GM12892 (cell line): ENCODE measurements around the gene EXOSC3.

Experiments
- POLR2AphosphoS5 ChIP-seq: IDR thresholded peaks from 2 replicates; pipeline ENCODE4 v1.6.1; 2011; ENCODE audit warnings: low read depth, low read length, control low read depth
- TAF1 ChIP-seq: IDR thresholded peaks from 2 replicates; pipeline ENCODE4 v1.6.1; 2011; ENCODE audit warnings: low read depth, mild to moderate bottlenecking, control low read depth, low read length, borderline replicate concordance

GRCh38 chr9:37787059-37787458 lies 2.2 kb upstream of the EXOSC3 start:
- TF ChIP-seq TAF1 (no peak), POLR2AphosphoS5 (no peak)
